Neuronal stem cell (in vitro differentiated cells): ENCODE data around the gene FAM20C.

Experiments
- DNase-seq: peaks from one replicate; pipeline ENCODE4 v3.0.0-alpha.2; 2013; ENCODE audit warnings: low spot score
- H2AFZ ChIP-seq: one replicate; pipeline ENCODE4 v1.6.1; 2013; ENCODE audit warnings: mild to moderate bottlenecking, low read length, inconsistent platforms
- H2AK5ac ChIP-seq: 2 replicates; pipeline ENCODE4 v1.6.1; 2013; ENCODE audit warnings: low read depth, mild to moderate bottlenecking, inconsistent platforms, low read length, moderate library complexity, mixed read lengths
- H2BK120ac ChIP-seq: 2 replicates; pipeline ENCODE4 v1.6.1; 2013; ENCODE audit warnings: low read depth, mild to moderate bottlenecking, inconsistent platforms, low read length, moderate library complexity, mixed read lengths
- H2BK12ac ChIP-seq: one replicate; pipeline ENCODE4 v1.6.1; 2013; ENCODE audit warnings: low read length, inconsistent platforms
- H2BK15ac ChIP-seq: 2 replicates; pipeline ENCODE4 v1.6.1; 2013; ENCODE audit warnings: mild to moderate bottlenecking, low read length, inconsistent platforms, mixed read lengths
- H2BK5ac ChIP-seq: one replicate; pipeline ENCODE4 v1.6.1; 2013; ENCODE audit warnings: inconsistent platforms, mild to moderate bottlenecking, low read length, moderate library complexity
- H3K14ac ChIP-seq: one replicate; pipeline ENCODE4 v1.6.1; 2013; ENCODE audit warnings: low read length, inconsistent platforms
- H3K18ac ChIP-seq: 2 replicates; pipeline ENCODE4 v1.6.1; 2013; ENCODE audit warnings: low read length, inconsistent platforms
- H3K23ac ChIP-seq: 2 replicates; pipeline ENCODE4 v1.6.1; 2013; ENCODE audit warnings: low read depth, mild to moderate bottlenecking, mixed read lengths, low read length, inconsistent platforms; ENCODE audit not compliant: poor library complexity
- H3K27ac ChIP-seq: replicated peaks from 3 replicates; pipeline ENCODE4 v1.5.1; 2013; ENCODE audit warnings: low read length, inconsistent platforms
- H3K27me3 ChIP-seq, 3 experiments: 2 replicates each; pipeline ENCODE4 v1.6.1; 2013; ENCODE audit warnings: low read length in 3 of 3, mild to moderate bottlenecking in 2 of 3, inconsistent platforms in 1 of 3, low read depth in 1 of 3, mixed read lengths in 1 of 3, moderate library complexity in 1 of 3; ENCODE audit not compliant: control insufficient read depth in 3 of 3, insufficient read depth in 3 of 3
- H3K36me3 ChIP-seq, 2 donors: replicated peaks in 1 of 2; 2 replicates each; pipeline ENCODE4 v1.6.1; 2013; ENCODE audit warnings: low read length in 2 of 2; ENCODE audit not compliant: control insufficient read depth in 2 of 2, insufficient read depth in 2 of 2
- H3K4ac ChIP-seq: 2 replicates; pipeline ENCODE4 v1.6.1; 2013; ENCODE audit warnings: inconsistent platforms, mild to moderate bottlenecking, low read length, moderate library complexity
- H3K4me1 ChIP-seq, 2 donors: 1 replicate in 1 of 2; 2 replicates in 1 of 2; pipeline ENCODE4 v1.6.1; 2013; ENCODE audit warnings: low read length in 2 of 2, low read depth in 1 of 2; ENCODE audit not compliant: control insufficient read depth in 2 of 2, insufficient read depth in 1 of 2
- H3K4me2 ChIP-seq: one replicate; pipeline ENCODE4 v1.6.1; 2013; ENCODE audit warnings: mild to moderate bottlenecking, low read length, inconsistent platforms; ENCODE audit not compliant: insufficient read depth, poor library complexity, severe bottlenecking
- H3K4me3 ChIP-seq, 2 donors: 2 replicates each; pipeline ENCODE4 v1.5.1; 2013; ENCODE audit warnings: low read length in 2 of 2, mild to moderate bottlenecking in 2 of 2, inconsistent platforms in 1 of 2, moderate library complexity in 1 of 2
- H3K79me1 ChIP-seq: one replicate; pipeline ENCODE4 v1.6.1; 2013; ENCODE audit warnings: low read depth, mild to moderate bottlenecking, inconsistent platforms, low read length, moderate library complexity
- H3K9ac ChIP-seq: one replicate; pipeline ENCODE4 v1.6.1; 2013; ENCODE audit warnings: mild to moderate bottlenecking, low read depth, low read length, inconsistent platforms; ENCODE audit not compliant: poor library complexity
- H3K9me3 ChIP-seq, 2 donors: replicated peaks in 1 of 2; 2 replicates each; pipeline versions ENCODE3 to v1.6.1; 2013; ENCODE audit warnings: low read length in 2 of 2, mild to moderate bottlenecking in 2 of 2, inconsistent platforms in 1 of 2, low read depth in 1 of 2, mixed read lengths in 1 of 2, moderate library complexity in 1 of 2; ENCODE audit not compliant: control insufficient read depth in 2 of 2, insufficient read depth in 1 of 2
- H4K8ac ChIP-seq: one replicate; pipeline ENCODE4 v1.6.1; 2013; ENCODE audit warnings: low read depth, mild to moderate bottlenecking, inconsistent platforms, low read length, moderate library complexity
- H4K91ac ChIP-seq: one replicate; pipeline ENCODE4 v1.6.1; 2013; ENCODE audit warnings: low read length, low read depth, mild to moderate bottlenecking, inconsistent platforms; ENCODE audit not compliant: poor library complexity
- WGBS, 2 donors: extraction: QIAGEN DNeasy Blood & Tissue Kit; methylation state at CpG; one replicate each; pipeline ENCODE4 v1.1.7; 2013; ENCODE audit warnings: missing lambda C conversion rate in 2 of 2, mixed read lengths in 1 of 2; ENCODE audit not compliant: insufficient read length in 2 of 2, insufficient replicate concordance in 1 of 2; ENCODE audit errors: extremely low coverage in 2 of 2; 5-methylcytosine and 5-hydroxymethylcytosine counted together

Gene FAM20C

GRCh38 chr7:303425-303824 is 111.1 kb downstream of the FAM20C start:
- Histone ChIP-seq H2BK120ac (no peak overlapping the region), H3K4me1 (peaks cover 0 to 3% of the 10 kb centered on the region in 2 donors), H3K4me3 (no peak overlapping the region), H3K9ac (no peak overlapping the region), H4K91ac (no peak overlapping the region), H3K18ac (no peak overlapping the region), H2AFZ (no peak overlapping the region), H3K9me3 (peaks cover 0 to 9% of the 10 kb centered on the region in 2 donors), H3K4ac (no peak overlapping the region), H2BK5ac (no peak overlapping the region), H4K8ac (no peak overlapping the region), H3K27ac (no peak overlapping the region), H3K27me3 (peaks cover 0 to 11% (median 0%) of the 10 kb centered on the region in 3 experiments), H3K23ac (no peak overlapping the region), H2AK5ac (no peak overlapping the region), H2BK12ac (no peak overlapping the region), H3K79me1 (no peaks in the 10 kb centered on the region), H3K36me3 (no peaks in the 10 kb centered on the region), H2BK15ac (peak overlapping the region; percentile 38), H3K4me2 (no peak overlapping the region), H3K14ac (no peak overlapping the region)
- DNase-seq: no peak
- WGBS, 2 donors: no CpG with 5 or more reads among the region's 11 CpGs

GRCh38 chr7:303884-304573 is 111.7 kb downstream of the FAM20C start:
- Histone ChIP-seq H3K23ac (no peak overlapping the region), H3K18ac (peak overlapping the region; percentile 33), H3K36me3 (no peaks in the 10 kb centered on the region), H3K14ac (peak overlapping the region; percentile 90), H3K4me2 (no peak overlapping the region), H3K9ac (peak overlapping the region; percentile 16), H3K4me1 (peaks cover 0 to 3% of the 10 kb centered on the region in 2 donors), H4K91ac (no peak overlapping the region), H3K79me1 (no peaks in the 10 kb centered on the region), H2BK15ac (peak overlapping the region; percentile 38), H3K27me3 (peaks cover 0 to 11% (median 0%) of the 10 kb centered on the region in 3 experiments), H3K9me3 (peaks cover 0 to 9% of the 10 kb centered on the region in 2 donors), H2BK12ac (no peak overlapping the region), H3K27ac (no peak overlapping the region), H3K4me3 (peak overlapping the region in 1 of 2 donors; percentile 69), H2BK120ac (no peak overlapping the region), H2AFZ (no peak overlapping the region), H2AK5ac (peak overlapping the region; percentile 30), H2BK5ac (no peak overlapping the region), H3K4ac (no peak overlapping the region), H4K8ac (no peak overlapping the region)
- no peak for DNase-seq
- no CpG with 5 or more reads among the region's 24 CpGs for WGBS, 2 donors

- Histone ChIP-seq H2AFZ (no peak overlapping the region), H3K4ac (no peak overlapping the region), H3K23ac (no peak overlapping the region), H3K14ac (peak overlapping the region; percentile 90), H3K27ac (no peak overlapping the region), H3K4me2 (no peak overlapping the region), H2BK120ac (no peak overlapping the region), H3K27me3 (peaks cover 0 to 3% (median 0%) of the 10 kb centered on the region in 3 experiments), H3K4me1 (peaks cover 0 to 3% of the 10 kb centered on the region in 2 donors), H3K18ac (peak overlapping the region; percentile 33), H3K9ac (no peak overlapping the region), H3K9me3 (peaks cover 0 to 9% of the 10 kb centered on the region in 2 donors), H2AK5ac (no peak overlapping the region), H3K79me1 (no peaks in the 10 kb centered on the region), H2BK12ac (no peak overlapping the region), H4K91ac (no peak overlapping the region), H4K8ac (no peak overlapping the region), H3K4me3 (peak overlapping the region in 1 of 2 donors; percentile 69), H2BK5ac (no peak overlapping the region), H2BK15ac (no peak overlapping the region), H3K36me3 (no peaks in the 10 kb centered on the region)
- no peak for DNase-seq
- WGBS, 2 donors: no CpG with 5 or more reads among the region's 19 CpGs
Measured at GRCh38 chr7:304574-305409, 112.4 kb downstream of the FAM20C start.
